Naive thymus-derived CD4-positive, alpha-beta T cell (primary cell): ENCODE data around the gene SCAPER. TPM values are rescaled to one million over a fixed set of nuclear protein-coding genes. Genes with fewer than 3 reads are reported as not detected.
A peak's percentile ranks its signal among the peaks of the same experiment; 100 is the strongest.
"Not testable (repeated sequence)": the region's sequence is repeated elsewhere in the genome, so short reads cannot be mapped to it uniquely, and the experiment has no call there.

Source experiments
- ATAC-seq: fragments of 150-1000 bp; cut with Tn5 transposase; 2 replicates; pipeline ENCODE4 v1.10.0; 2021; ENCODE audit warnings: mild to moderate bottlenecking, moderate library complexity
- CTCF ChIA-PET: fragments of 350-600 bp; sonication (Branson Sonifier 250); formaldehyde crosslinking; loops from one replicate; lab custom pipeline; 2021; ENCODE audit warnings: antibody characterized with exemption; lab: Charles Lee
- POLR2A ChIA-PET: fragments of 350-600 bp; sonication (Branson Sonifier 250); formaldehyde crosslinking; loops from one replicate; lab custom pipeline; 2021; ENCODE audit warnings: antibody characterized with exemption, inconsistent platforms; lab: Charles Lee
- DNase-seq, 9 donors: peaks; one replicate each; pipeline versions ENCODE4 v3.0.0 to v3.0.0-alpha.2; 2020 to 2022; ENCODE audit warnings: mixed read lengths in 1 of 9
- H3K27ac ChIP-seq: one replicate; pipeline ENCODE4 v1.7.0; 2013; ENCODE audit warnings: mild to moderate bottlenecking, low read depth, low read length, moderate library complexity
- H3K27me3 ChIP-seq, 2 donors: one replicate each; pipeline ENCODE4 v1.7.0; 2013; ENCODE audit warnings: low read length in 2 of 2, mild to moderate bottlenecking in 2 of 2, moderate library complexity in 2 of 2; ENCODE audit not compliant: control insufficient read depth in 2 of 2, insufficient read depth in 2 of 2
- H3K36me3 ChIP-seq, 3 experiments: 1 replicate in 2 of 3; 2 replicates in 1 of 3; pipeline ENCODE4 v1.7.0; 2013; ENCODE audit warnings: low read length in 3 of 3, mild to moderate bottlenecking in 3 of 3, moderate library complexity in 1 of 3; ENCODE audit not compliant: insufficient read depth in 3 of 3, control insufficient read depth in 2 of 3
- H3K4me1 ChIP-seq, 2 donors: one replicate each; pipeline ENCODE4 v1.7.0; 2013; ENCODE audit warnings: low read length in 2 of 2, mild to moderate bottlenecking in 2 of 2, moderate library complexity in 1 of 2; ENCODE audit not compliant: control insufficient read depth in 2 of 2, insufficient read depth in 2 of 2
- H3K4me3 ChIP-seq: 2 replicates; pipeline ENCODE4 v1.7.0; 2013; ENCODE audit warnings: mild to moderate bottlenecking, low read length
- H3K9me3 ChIP-seq, 3 experiments: 1 replicate in 2 of 3; 2 replicates in 1 of 3; pipeline ENCODE4 v1.7.0; 2013; ENCODE audit warnings: low read length in 3 of 3; ENCODE audit not compliant: control insufficient read depth in 2 of 3
- H3K27ac Mint-ChIP-seq, 9 donors: one replicate each; pipeline ENCODE4 v1.8.0; 2020 to 2022; ENCODE audit warnings: mixed read lengths in 9 of 9, mild to moderate bottlenecking in 8 of 9, moderate library complexity in 5 of 9, inconsistent platforms in 2 of 9
- H3K27me3 Mint-ChIP-seq, 5 donors: one replicate each; pipeline ENCODE4 v1.8.0; 2021 to 2022; ENCODE audit warnings: mixed read lengths in 5 of 5, mild to moderate bottlenecking in 1 of 5
- H3K36me3 Mint-ChIP-seq, 5 donors: one replicate each; pipeline ENCODE4 v1.8.0; 2020 to 2022; ENCODE audit warnings: mixed read lengths in 5 of 5, mild to moderate bottlenecking in 3 of 5, inconsistent platforms in 1 of 5
- H3K4me1 Mint-ChIP-seq, 7 donors: one replicate each; pipeline ENCODE4 v1.8.0; 2020 to 2022; ENCODE audit warnings: mixed read lengths in 7 of 7, mild to moderate bottlenecking in 3 of 7, inconsistent platforms in 1 of 7
- H3K4me3 Mint-ChIP-seq, 10 donors: one replicate each; pipeline ENCODE4 v1.8.0; 2020 to 2022; ENCODE audit warnings: mild to moderate bottlenecking in 10 of 10, mixed read lengths in 10 of 10, moderate library complexity in 6 of 10, inconsistent platforms in 2 of 10
- H3K9me3 Mint-ChIP-seq, 11 donors: one replicate each; pipeline ENCODE4 v1.8.0; 2020 to 2022; ENCODE audit warnings: mixed read lengths in 11 of 11, mild to moderate bottlenecking in 4 of 11, inconsistent platforms in 1 of 11, moderate library complexity in 1 of 11
- intact Hi-C, 2 donors: fragments of 100-400 bp; cut with micrococcal nuclease; formaldehyde crosslinking; loops; one replicate each; pipeline ENCODE4 v1.15.1; 2023
- polyA plus RNA-seq, 2 donors: library from polyadenylated mRNA; unstranded; fragments of 300-500 nt; fragmentation: Illumina TruSeq; gene quantifications; one replicate each; pipeline ENCODE4 v1.2.3, GENCODE V29; 2021
- total RNA-seq, 6 experiments: library from RNA in 5 of 6; stranded (reverse) in 5 of 6; gene quantifications; 1 replicate in 5 of 6; 2 replicates in 1 of 6; pipeline ENCODE4 v1.2.3 and lab custom pipeline; 2021 to 2026

The SCAPER gene
- total and polyA plus RNA-seq, 7 experiments from 2014 or later, result 22.6 to 56.9 (median 48.8) TPM

DNA sequence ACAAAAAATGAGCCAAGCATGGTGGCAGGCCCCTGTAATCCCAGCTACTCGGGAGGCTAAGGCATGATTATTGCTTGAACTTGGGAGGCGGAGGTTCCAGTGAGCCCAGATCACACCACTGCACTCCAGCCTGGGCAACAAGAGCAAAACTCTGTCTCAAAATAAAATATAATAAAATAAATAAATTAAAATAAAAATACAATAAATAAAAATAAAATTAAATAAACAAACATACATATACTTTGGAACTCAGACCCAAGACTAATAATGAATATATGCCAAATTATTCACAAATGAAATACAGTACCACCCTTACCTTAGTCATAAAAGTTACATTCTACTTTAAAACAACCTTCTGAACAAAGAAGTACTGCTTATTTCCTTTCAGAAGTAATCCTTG is 81.8 kb downstream of the SCAPER start:
- intact Hi-C loops, result no loop called here
- H3K27ac Mint-ChIP-seq, result no peak overlapping the region
- ChIA-PET CTCF (interaction anchor here (0.7 kb wide), 1 partner anchor 11 kb away, joined by 5 read pairs; no protein-coding TSS in a partner anchor), POLR2A (no interaction called here)
- H3K4me3 Mint-ChIP-seq, result no peak overlapping the region
- H3K9me3 Mint-ChIP-seq, result peaks cover 0 to 5% (median 2%) of the 10 kb centered on the region in 11 donors
- DNase-seq (no peak), ATAC-seq (no peak)
- no peaks in the 10 kb centered on the region for H3K27me3 Mint-ChIP-seq
- Histone ChIP-seq H3K27ac (no peak overlapping the region), H3K9me3 (no peaks in the 10 kb centered on the region), H3K4me3 (no peak overlapping the region), H3K4me1 (no peaks in the 10 kb centered on the region), H3K36me3 (no peaks in the 10 kb centered on the region), H3K27me3 (no peaks in the 10 kb centered on the region)
- peaks cover 7 to 30% (median 18%) of the 10 kb centered on the region in 7 donors for H3K4me1 Mint-ChIP-seq
- peaks cover 0 to 32% (median 28%) of the 10 kb centered on the region in 5 donors for H3K36me3 Mint-ChIP-seq

DNA sequence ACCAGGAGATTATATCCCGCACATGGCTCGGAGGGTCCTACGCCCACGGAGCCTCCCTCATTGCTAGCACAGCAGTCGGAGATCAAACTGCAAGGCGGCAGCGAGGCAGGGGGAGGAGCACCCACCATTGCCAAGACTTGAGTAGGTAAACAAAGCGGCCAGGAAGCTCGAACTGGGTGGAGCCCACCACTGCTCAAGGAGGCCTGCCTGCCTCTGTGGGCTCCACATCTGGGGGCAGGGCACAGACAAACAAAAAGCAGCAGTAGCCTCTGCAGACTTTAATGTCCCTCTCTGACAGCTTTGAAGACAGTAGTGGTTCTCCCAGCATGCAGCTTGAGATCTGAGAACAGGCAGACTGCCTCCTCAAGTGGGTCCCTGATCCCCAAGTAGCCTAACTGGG is 86.2 kb downstream of the SCAPER start:
- H3K4me3 ChIP-seq, H3K9me3 ChIP-seq, H3K36me3 ChIP-seq, H3K4me1 ChIP-seq, ATAC-seq, H3K27ac ChIP-seq, intact Hi-C loops, CTCF ChIA-PET, H3K27me3 ChIP-seq, H3K27me3 Mint-ChIP-seq, POLR2A ChIA-PET: not testable (repeated sequence)
- H3K4me1 Mint-ChIP-seq, result peaks cover 5 to 46% (median 27%) of the 10 kb centered on the region in 7 donors
- DNase-seq, result peak in 4 of 9 donors; percentile 1 to 25 (median 11)
- peaks cover 0 to 34% (median 16%) of the 10 kb centered on the region in 5 donors for H3K36me3 Mint-ChIP-seq
- H3K27ac Mint-ChIP-seq, result peak overlapping the region in 3 of 9 donors; percentile 31 to 67 (median 58)
- peaks cover 0 to 11% (median 5%) of the 10 kb centered on the region in 11 donors for H3K9me3 Mint-ChIP-seq
- peak overlapping the region in 7 of 10 donors; percentile 67 to 85 (median 78) for H3K4me3 Mint-ChIP-seq

DNA sequence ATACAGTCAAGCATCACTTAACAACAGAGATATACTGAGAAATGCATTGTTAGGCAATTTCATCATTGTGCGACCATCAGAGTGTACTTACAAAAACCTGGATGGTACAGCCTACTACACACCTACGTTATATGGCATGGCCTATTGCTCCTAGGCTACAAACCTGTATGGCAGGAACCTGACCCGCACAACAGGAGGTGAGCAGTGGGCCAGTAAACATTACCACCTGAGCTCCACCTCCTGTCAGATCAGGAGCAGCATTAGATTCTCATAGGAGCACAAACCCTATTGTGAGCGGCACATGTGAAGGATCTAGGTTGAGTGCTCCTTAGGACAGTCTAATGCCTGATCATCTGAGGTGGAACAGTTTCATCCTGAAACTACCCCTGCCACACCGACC is 89.7 kb downstream of the SCAPER start:
- Mint-ChIP-seq H3K4me3 (no peak overlapping the region), H3K9me3 (peaks cover 0 to 25% (median 5%) of the 10 kb centered on the region in 11 donors), H3K4me1 (peaks cover 11 to 62% (median 38%) of the 10 kb centered on the region in 7 donors), H3K27ac (peak overlapping the region in 3 of 9 donors; percentile 14 to 66 (median 58)), H3K27me3 (no peaks in the 10 kb centered on the region), H3K36me3 (peaks cover 0 to 41% (median 21%) of the 10 kb centered on the region in 5 donors)
- no peaks in the 10 kb centered on the region for H3K36me3 ChIP-seq
- CTCF ChIA-PET, result no interaction called here
- ATAC-seq (no peak), DNase-seq (no peak)
- no peak overlapping the region for H3K4me3 ChIP-seq
- intact Hi-C loops, result no loop called here
- no peaks in the 10 kb centered on the region for H3K9me3 ChIP-seq
- POLR2A ChIA-PET, result no interaction called here
- H3K4me1 ChIP-seq, result peaks cover 0 to 6% of the 10 kb centered on the region in 2 donors
- no peak overlapping the region for H3K27ac ChIP-seq
- no peaks in the 10 kb centered on the region for H3K27me3 ChIP-seq

DNA sequence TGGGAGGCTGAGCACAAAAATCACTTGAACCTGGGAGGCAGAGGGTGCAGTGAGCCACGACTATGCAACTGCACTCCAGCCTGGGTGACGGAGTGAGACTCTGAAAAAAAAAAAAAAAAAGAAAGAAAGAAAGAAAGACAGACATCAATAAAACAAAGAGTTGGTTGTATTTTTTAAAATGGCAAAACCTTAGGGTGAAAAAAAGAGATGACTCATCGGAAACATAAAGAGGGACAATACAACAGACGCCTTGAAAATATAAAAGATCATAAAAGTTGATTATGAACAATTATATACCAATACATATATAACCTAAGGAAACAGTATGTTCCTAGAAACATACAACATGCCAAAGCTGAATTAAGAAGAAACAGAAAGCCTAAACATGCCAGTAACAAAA is 92.8 kb downstream of the SCAPER start:
- Mint-ChIP-seq H3K27ac (no peak overlapping the region), H3K4me1 (peaks cover 0 to 52% (median 31%) of the 10 kb centered on the region in 7 donors), H3K9me3 (peaks cover 0 to 17% (median 2%) of the 10 kb centered on the region in 11 donors), H3K4me3 (no peak overlapping the region), H3K27me3 (no peaks in the 10 kb centered on the region), H3K36me3 (peaks cover 0 to 39% (median 20%) of the 10 kb centered on the region in 5 donors)
- intact Hi-C loops, result no loop called here
- no peaks in the 10 kb centered on the region for H3K4me1 ChIP-seq
- no peak for DNase-seq
- H3K36me3 ChIP-seq, result no peaks in the 10 kb centered on the region
- no peak overlapping the region for H3K4me3 ChIP-seq
- ChIA-PET POLR2A (no interaction called here), CTCF (interaction anchor here (0.6 kb wide), 1 partner anchor 10 kb away, joined by 5 read pairs; no protein-coding TSS in a partner anchor)
- ATAC-seq, result no peak
- H3K27me3 ChIP-seq, result no peaks in the 10 kb centered on the region
- no peak overlapping the region for H3K27ac ChIP-seq
- H3K9me3 ChIP-seq, result no peaks in the 10 kb centered on the region

DNA sequence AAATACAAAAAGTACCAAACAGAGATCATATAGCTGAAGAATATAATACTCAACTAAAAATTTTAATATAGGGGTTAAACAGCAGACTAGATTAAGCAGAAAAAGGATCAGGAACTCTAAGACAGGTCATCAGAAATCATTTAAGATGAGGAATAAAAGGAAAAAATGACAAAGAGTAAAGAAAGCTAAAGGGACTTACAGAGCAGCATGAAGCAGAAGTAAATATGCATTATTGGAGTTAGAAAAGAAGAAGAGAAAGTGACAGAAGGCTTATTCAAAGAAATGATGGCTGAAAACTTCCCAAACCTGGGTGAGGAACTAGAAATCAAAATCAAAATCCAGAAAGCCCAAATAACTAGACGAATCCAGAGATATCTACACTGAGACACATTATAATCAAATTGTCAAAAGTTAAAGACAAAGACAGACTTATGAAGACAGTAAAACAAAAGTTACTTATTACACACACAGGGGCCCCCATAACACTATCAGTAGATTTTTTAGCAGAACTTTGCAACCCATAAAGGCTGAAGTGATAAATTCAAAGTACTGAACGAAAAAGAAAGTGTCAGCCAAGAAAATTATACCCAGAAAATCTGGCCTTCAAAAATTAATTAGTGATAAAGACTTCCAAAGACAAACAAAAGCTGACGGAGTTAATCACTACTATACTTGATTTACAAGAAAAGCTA is 95.6 kb downstream of the SCAPER start:
- Mint-ChIP-seq H3K27me3 (no peaks in the 10 kb centered on the region), H3K27ac (no peak overlapping the region), H3K9me3 (peaks cover 0 to 17% (median 2%) of the 10 kb centered on the region in 11 donors), H3K36me3 (peaks cover 0 to 39% (median 28%) of the 10 kb centered on the region in 5 donors), H3K4me1 (peaks cover 2 to 36% (median 21%) of the 10 kb centered on the region in 7 donors), H3K4me3 (no peak overlapping the region)
- intact Hi-C loops, result no loop called here
- ChIA-PET CTCF (no interaction called here), POLR2A (interaction anchor here (0.7 kb wide), 1 partner anchor 185 kb away, joined by 3 read pairs; no protein-coding TSS in a partner anchor)
- DNase-seq (no peak), ATAC-seq (no peak)
- H3K36me3 ChIP-seq, result no peaks in the 10 kb centered on the region
- no peak overlapping the region for H3K4me3 ChIP-seq
- H3K27me3 ChIP-seq, result no peaks in the 10 kb centered on the region
- no peaks in the 10 kb centered on the region for H3K9me3 ChIP-seq
- H3K27ac ChIP-seq, result no peak overlapping the region
- no peaks in the 10 kb centered on the region for H3K4me1 ChIP-seq

DNA sequence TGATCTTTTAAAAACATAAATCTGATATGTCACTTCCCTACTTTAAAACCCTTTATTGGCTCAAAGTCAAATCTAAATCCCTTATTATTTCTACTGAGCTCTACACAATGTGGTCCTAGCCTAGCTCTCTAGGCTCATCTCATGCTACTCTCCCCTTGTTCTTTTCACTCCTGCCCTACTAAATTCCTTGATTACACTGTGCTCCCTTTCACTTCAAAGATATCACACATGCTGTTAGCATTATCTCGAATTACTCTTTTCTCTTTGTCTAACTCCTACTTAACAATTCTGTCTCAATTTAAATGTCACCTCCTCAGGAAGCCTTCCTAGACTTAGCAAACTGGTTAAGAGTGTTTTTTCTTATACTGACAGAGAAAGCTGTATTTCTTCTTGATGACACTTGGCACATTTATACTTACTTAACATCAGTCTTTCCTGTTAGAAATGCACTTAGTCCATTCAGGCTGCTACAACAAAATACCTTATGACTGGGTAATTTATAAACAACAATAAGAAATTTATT is 102.0 kb downstream of the SCAPER start:
- Mint-ChIP-seq H3K4me3 (no peak overlapping the region), H3K4me1 (peaks cover 0 to 3% (median 0%) of the 10 kb centered on the region in 7 donors)
- CTCF ChIA-PET, result interaction anchor here (0.6 kb wide), 1 partner anchor 40 kb away, joined by 3 read pairs; no protein-coding TSS in a partner anchor

More for the DNA sequence above, 102.0 kb downstream of the SCAPER start:
- H3K36me3 Mint-ChIP-seq, result peaks cover 6 to 52% (median 47%) of the 10 kb centered on the region in 5 donors
- H3K9me3 Mint-ChIP-seq, result no peaks in the 10 kb centered on the region
- H3K27me3 Mint-ChIP-seq, result no peaks in the 10 kb centered on the region
- POLR2A ChIA-PET, result no interaction called here
- no peaks in the 10 kb centered on the region for H3K4me1 ChIP-seq
- H3K4me3 ChIP-seq, result no peak overlapping the region
- H3K27ac Mint-ChIP-seq, result no peak overlapping the region
- no peaks in the 10 kb centered on the region for H3K9me3 ChIP-seq
- ATAC-seq (no peak), DNase-seq (no peak)
- H3K36me3 ChIP-seq, result peaks cover 0 to 14% (median 3%) of the 10 kb centered on the region in 3 experiments
- H3K27me3 ChIP-seq, result no peaks in the 10 kb centered on the region
- intact Hi-C loops, result no loop called here
- no peak overlapping the region for H3K27ac ChIP-seq
